Osteoblast (primary cell): Measurements from ENCODE around the gene OSCP1. TPM values are rescaled to one million over a fixed set of nuclear protein-coding genes. Genes with fewer than 3 reads are reported as not detected.

ENCODE experiments used
- DNase-seq: peaks from one replicate; pipeline ENCODE4 v3.0.0; 2011; ENCODE audit warnings: low spot score, mixed read lengths; ENCODE audit not compliant: insufficient read length; ENCODE audit errors: missing footprints
- H2AFZ ChIP-seq: 2 replicates; pipeline ENCODE4 v1.6.0; 2011; ENCODE audit warnings: mild to moderate bottlenecking, low read length
- H3K27ac ChIP-seq: 2 replicates; pipeline ENCODE4 v1.5.1; 2011; ENCODE audit warnings: mild to moderate bottlenecking, low read depth, low read length, moderate library complexity
- H3K27me3 ChIP-seq: 2 replicates; pipeline ENCODE4 v1.6.0; 2012; ENCODE audit warnings: mild to moderate bottlenecking, control low read depth, inconsistent platforms, low read length, moderate library complexity; ENCODE audit not compliant: insufficient read depth
- H3K36me3 ChIP-seq: 2 replicates; pipeline ENCODE4 v1.5.1; 2011; ENCODE audit warnings: mild to moderate bottlenecking, low read length, control low read depth, moderate library complexity; ENCODE audit not compliant: insufficient read depth
- H3K4me1 ChIP-seq: 2 replicates; pipeline ENCODE4 v1.5.1; 2011; ENCODE audit warnings: mild to moderate bottlenecking, low read length, control low read depth, moderate library complexity; ENCODE audit not compliant: insufficient read depth
- H3K4me2 ChIP-seq: 2 replicates; pipeline ENCODE4 v1.6.0; 2011; ENCODE audit warnings: mild to moderate bottlenecking, low read length; ENCODE audit not compliant: insufficient read depth
- H3K4me3 ChIP-seq: fragments of 200-600 bp; sonication (generic); 3 replicates; pipeline ENCODE4 v1.5.1; 2012; ENCODE audit warnings: mild to moderate bottlenecking, low read length, inconsistent platforms; ENCODE audit not compliant: insufficient read depth
- H3K79me2 ChIP-seq: 2 replicates; pipeline ENCODE4 v1.6.0; 2012; ENCODE audit warnings: mild to moderate bottlenecking, low read length, control low read depth, inconsistent platforms; ENCODE audit not compliant: insufficient read depth
- H3K9me3 ChIP-seq: 2 replicates; pipeline ENCODE4 v1.5.1; 2011; ENCODE audit warnings: low read depth, low read length, control low read depth
- H4K20me1 ChIP-seq: 2 replicates; pipeline ENCODE4 v1.6.0; 2012; ENCODE audit warnings: mild to moderate bottlenecking, low read length, control low read depth; ENCODE audit not compliant: insufficient read depth
- CTCF ChIP-seq: IDR thresholded peaks from 2 replicates; pipeline ENCODE4 v1.5.1; 2011; ENCODE audit warnings: mild to moderate bottlenecking, low read depth, low read length, moderate library complexity; ENCODE audit errors: extremely low read depth
- total RNA-seq: library from RNA; depleted of rRNA; stranded (reverse); fragments of >200 nt; gene quantifications from 2 replicates; pipeline ENCODE4 v1.2.3, GENCODE V29; 2012

The OSCP1 gene
- total RNA-seq, 1 donor: 14.5 TPM

- Histone ChIP-seq H3K36me3 (no peaks in the 10 kb centered on the region), H4K20me1 (no peaks in the 10 kb centered on the region), H3K27ac (peak overlapping the region; percentile 88), H3K4me1 (peaks cover 23% of the 10 kb centered on the region), H3K27me3 (no peaks in the 10 kb centered on the region), H3K9me3 (no peaks in the 10 kb centered on the region), H2AFZ (peak overlapping the region; percentile 95), H3K4me2 (peak overlapping the region; percentile 92), H3K4me3 (peak overlapping the region; percentile 80), H3K79me2 (peaks cover 28% of the 10 kb centered on the region)
- no peak for TF ChIP-seq CTCF
- DNase-seq: peak; percentile 96
Observed at GRCh38 chr1:36400825-36401601, 49.2 kb downstream of the OSCP1 start.

DNA sequence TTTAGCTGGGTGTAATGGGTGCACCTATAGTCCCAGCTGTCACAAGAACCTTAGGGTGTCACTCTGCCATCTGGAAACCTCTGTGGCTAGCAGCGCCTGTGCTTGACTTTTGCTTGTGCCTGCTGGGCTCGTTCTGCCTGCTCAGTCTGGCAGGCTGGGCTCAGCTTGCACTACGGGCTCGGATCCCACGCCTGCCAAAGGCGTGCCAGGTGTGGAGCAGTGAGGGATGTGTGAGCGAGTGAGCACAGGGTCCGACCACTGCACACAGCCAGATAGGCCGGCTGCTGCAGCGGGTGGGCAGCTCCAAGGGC lies 49.8 kb downstream of the OSCP1 start:
- Histone ChIP-seq H3K4me3 (peak overlapping the region; percentile 80), H3K9me3 (no peaks in the 10 kb centered on the region), H3K27ac (peak overlapping the region; percentile 66), H3K79me2 (peaks cover 31% of the 10 kb centered on the region), H3K36me3 (no peaks in the 10 kb centered on the region), H4K20me1 (no peaks in the 10 kb centered on the region), H3K4me1 (peaks cover 23% of the 10 kb centered on the region), H2AFZ (peak overlapping the region; percentile 95), H3K27me3 (no peaks in the 10 kb centered on the region), H3K4me2 (peak overlapping the region; percentile 92)
- TF ChIP-seq CTCF: no peak
- no peak for DNase-seq

- Histone ChIP-seq H3K36me3 (peaks cover 8% of the 10 kb centered on the region), H3K4me3 (peak overlapping the region; percentile 83), H3K4me2 (peak overlapping the region; percentile 79), H3K4me1 (peaks cover 23% of the 10 kb centered on the region), H3K9me3 (no peaks in the 10 kb centered on the region), H3K27me3 (no peaks in the 10 kb centered on the region), H4K20me1 (no peaks in the 10 kb centered on the region), H3K79me2 (peaks cover 46% of the 10 kb centered on the region), H3K27ac (peak overlapping the region; percentile 93), H2AFZ (peak overlapping the region; percentile 65)
- DNase-seq: no peak
- no peak for TF ChIP-seq CTCF
Observed at GRCh38 chr1:36398370-36398977, 51.8 kb downstream of the OSCP1 start.
